Measurements from ENCODE around the gene TEX44.

Gene TEX44

GRCh38 chr2:231617059-231617926, 24.6 kb downstream of the TEX44 start:
- no peak for DNase-seq (ENCODE audit: low read depth, low spot score)
- no peaks in the 10 kb centered on the region for H3K36me3 ChIP-seq (ENCODE audit: control insufficient read depth, insufficient read depth, low read length)
- H3K4me3 ChIP-seq (ENCODE audit: low read length), result no peak overlapping the region
- H3K9me3 ChIP-seq (ENCODE audit: control insufficient read depth, insufficient read depth, low read length), result no peaks in the 10 kb centered on the region
- peaks cover 19% of the 10 kb centered on the region for H3K4me1 ChIP-seq (ENCODE audit: control insufficient read depth, insufficient read depth, low read length)
- no CpG with 5 or more reads among the region's 13 CpGs for WGBS (ENCODE audit: insufficient coverage, insufficient read length)
- no peaks in the 10 kb centered on the region for H3K27me3 ChIP-seq (ENCODE audit: control insufficient read depth, insufficient read depth, low read length)
- no peak overlapping the region for H3K27ac ChIP-seq (ENCODE audit: low read length)

DNA sequence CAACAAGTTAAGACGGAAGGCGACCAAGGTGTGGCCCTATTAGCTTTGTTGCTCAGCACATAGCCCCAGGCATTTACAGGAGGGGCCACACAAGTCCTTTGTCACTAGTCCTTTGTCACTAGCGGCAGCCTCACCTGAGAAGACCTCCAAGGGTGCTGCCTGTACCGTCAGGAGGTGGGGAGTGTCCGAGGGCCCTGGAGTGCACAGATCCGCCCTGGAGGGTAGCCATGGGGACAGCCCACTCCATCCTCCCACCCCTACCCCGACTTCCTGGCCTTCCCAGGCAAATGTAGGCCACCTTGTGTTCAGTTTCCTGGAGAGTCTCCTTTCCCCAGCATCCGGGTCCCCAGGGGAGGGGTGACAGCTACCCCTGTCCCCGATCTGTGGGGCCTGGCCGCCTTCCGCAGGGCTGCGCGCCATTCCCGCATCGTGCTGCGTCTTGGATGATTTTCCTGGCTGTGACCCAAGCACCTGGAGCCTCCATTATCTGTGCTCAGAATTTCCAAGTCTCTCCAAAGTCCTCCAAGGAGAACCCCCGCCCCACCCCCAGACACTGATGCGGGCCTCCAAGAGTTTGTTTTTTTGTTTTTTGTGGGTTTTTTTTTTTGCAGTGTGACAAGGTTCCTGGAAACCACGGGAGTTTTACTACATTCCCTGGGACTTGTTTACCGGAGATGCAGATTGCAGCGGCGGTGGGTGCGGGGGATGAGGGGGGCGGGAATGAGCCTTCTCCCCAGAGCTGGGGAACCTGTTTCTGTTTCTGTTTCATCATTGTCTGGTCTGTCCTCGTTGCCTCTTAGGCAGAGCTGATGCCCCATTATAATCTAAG, 28.6 kb downstream of the TEX44 start:
- no peak overlapping the region for H3K4me3 ChIP-seq (ENCODE audit: low read length)
- no CpG with 5 or more reads among the region's 25 CpGs for WGBS (ENCODE audit: insufficient coverage, insufficient read length)
- H3K27me3 ChIP-seq (ENCODE audit: control insufficient read depth, insufficient read depth, low read length), result no peaks in the 10 kb centered on the region
- no peaks in the 10 kb centered on the region for H3K36me3 ChIP-seq (ENCODE audit: control insufficient read depth, insufficient read depth, low read length)
- H3K9me3 ChIP-seq (ENCODE audit: control insufficient read depth, insufficient read depth, low read length), result no peaks in the 10 kb centered on the region
- no peak for DNase-seq (ENCODE audit: low read depth, low spot score)
- no peak overlapping the region for H3K27ac ChIP-seq (ENCODE audit: low read length)
- H3K4me1 ChIP-seq (ENCODE audit: control insufficient read depth, insufficient read depth, low read length), result peaks cover 5% of the 10 kb centered on the region; the same call in 1 of the 2 replicates

GRCh38 chr2:231622963-231623362, 30.3 kb downstream of the TEX44 start:
- Histone ChIP-seq H3K9me3 (ENCODE audit: control insufficient read depth, insufficient read depth, low read length) (no peaks in the 10 kb centered on the region), H3K27me3 (ENCODE audit: control insufficient read depth, insufficient read depth, low read length) (no peaks in the 10 kb centered on the region), H3K4me3 (ENCODE audit: low read length) (no peak overlapping the region), H3K27ac (ENCODE audit: low read length) (no peak overlapping the region), H3K4me1 (ENCODE audit: control insufficient read depth, insufficient read depth, low read length) (peaks cover 5% of the 10 kb centered on the region; the same call in 1 of the 2 replicates), H3K36me3 (ENCODE audit: control insufficient read depth, insufficient read depth, low read length) (no peaks in the 10 kb centered on the region)
- DNase-seq (ENCODE audit: low read depth, low spot score), result no peak
- whole genome bisulfite sequencing (ENCODE audit: insufficient coverage, insufficient read length), result no CpG with 5 or more reads among the region's 10 CpGs

DNA sequence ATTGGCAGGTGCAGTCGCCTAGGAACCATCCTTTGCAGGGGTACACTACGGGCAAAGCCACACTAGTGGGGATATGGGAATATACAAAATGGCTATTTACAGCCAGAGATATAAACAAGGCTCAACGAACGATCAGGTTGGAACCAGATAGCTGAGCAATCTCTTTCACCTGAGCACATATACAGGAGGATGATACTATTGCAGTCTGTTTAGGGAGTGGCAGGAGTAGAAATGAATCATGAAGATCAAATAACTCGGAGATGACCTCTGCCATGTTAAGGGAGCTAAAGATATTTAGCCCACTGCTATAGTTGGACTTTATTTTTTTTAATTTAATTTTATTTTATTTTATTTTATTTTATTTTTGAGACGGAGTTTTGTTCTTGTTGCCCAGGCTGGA, 33.8 kb downstream of the TEX44 start:
- no CpG with 5 or more reads among the region's 6 CpGs for WGBS (ENCODE audit: insufficient coverage, insufficient read length)
- H3K9me3 ChIP-seq (ENCODE audit: control insufficient read depth, insufficient read depth, low read length), result no peaks in the 10 kb centered on the region
- no peaks in the 10 kb centered on the region for H3K27me3 ChIP-seq (ENCODE audit: control insufficient read depth, insufficient read depth, low read length)
- H3K36me3 ChIP-seq (ENCODE audit: control insufficient read depth, insufficient read depth, low read length), result no peaks in the 10 kb centered on the region
- H3K4me1 ChIP-seq (ENCODE audit: control insufficient read depth, insufficient read depth, low read length), result no peaks in the 10 kb centered on the region
- no peak for DNase-seq (ENCODE audit: low read depth, low spot score)
- H3K27ac ChIP-seq (ENCODE audit: low read length), result no peak overlapping the region
- no peak overlapping the region for H3K4me3 ChIP-seq (ENCODE audit: low read length)

DNA sequence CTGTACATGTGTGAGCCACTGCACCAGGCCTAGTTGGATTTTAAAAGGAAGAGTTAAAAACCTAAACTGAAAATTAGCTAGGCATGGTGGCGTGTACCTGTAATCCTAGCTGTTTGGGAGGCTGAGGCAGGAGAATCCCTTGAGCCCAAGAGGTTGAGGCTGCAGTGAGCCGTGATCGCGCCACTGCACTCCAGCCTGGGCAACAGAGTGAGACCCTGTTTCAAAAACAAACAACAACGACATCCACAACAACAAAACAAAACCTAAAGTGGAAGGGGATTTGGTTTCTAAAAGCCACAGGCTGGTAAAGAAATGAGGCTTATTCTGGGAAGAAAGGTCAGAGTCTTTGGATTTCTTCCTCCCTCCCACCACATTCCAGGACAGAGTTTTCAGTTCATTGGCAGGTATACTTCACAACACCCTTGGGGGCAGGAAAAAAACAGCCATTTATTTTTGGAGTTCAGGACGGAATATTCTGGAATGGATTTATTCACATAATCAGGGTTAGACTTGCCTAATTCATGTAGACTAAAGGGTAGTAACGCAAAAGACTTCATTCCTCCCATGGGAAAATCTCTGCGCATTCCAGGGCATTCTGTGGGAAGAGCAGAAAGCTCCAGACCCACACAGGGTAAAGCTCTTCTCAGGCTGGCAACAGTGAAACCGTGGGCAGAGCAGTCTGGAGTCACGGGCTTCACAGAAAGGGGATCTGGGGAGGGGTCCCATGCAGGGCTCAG, 34.9 kb downstream of the TEX44 start:
- H3K9me3 ChIP-seq (ENCODE audit: control insufficient read depth, insufficient read depth, low read length), result no peaks in the 10 kb centered on the region
- H3K27me3 ChIP-seq (ENCODE audit: control insufficient read depth, insufficient read depth, low read length), result no peaks in the 10 kb centered on the region
- H3K4me1 ChIP-seq (ENCODE audit: control insufficient read depth, insufficient read depth, low read length), result no peaks in the 10 kb centered on the region
- WGBS (ENCODE audit: insufficient coverage, insufficient read length), result no CpG with 5 or more reads among the region's 10 CpGs
- H3K36me3 ChIP-seq (ENCODE audit: control insufficient read depth, insufficient read depth, low read length), result no peaks in the 10 kb centered on the region
- no peak overlapping the region for H3K27ac ChIP-seq (ENCODE audit: low read length)
- no peak for DNase-seq (ENCODE audit: low read depth, low spot score)
- H3K4me3 ChIP-seq (ENCODE audit: low read length), result no peak overlapping the region

- H3K36me3 ChIP-seq (ENCODE audit: control insufficient read depth, insufficient read depth, low read length), result no peaks in the 10 kb centered on the region
- DNase-seq (ENCODE audit: low read depth, low spot score), result no peak
- no peak overlapping the region for H3K27ac ChIP-seq (ENCODE audit: low read length)
Observed at GRCh38 chr2:231632559-231633142, 40.0 kb downstream of the TEX44 start.

DNA sequence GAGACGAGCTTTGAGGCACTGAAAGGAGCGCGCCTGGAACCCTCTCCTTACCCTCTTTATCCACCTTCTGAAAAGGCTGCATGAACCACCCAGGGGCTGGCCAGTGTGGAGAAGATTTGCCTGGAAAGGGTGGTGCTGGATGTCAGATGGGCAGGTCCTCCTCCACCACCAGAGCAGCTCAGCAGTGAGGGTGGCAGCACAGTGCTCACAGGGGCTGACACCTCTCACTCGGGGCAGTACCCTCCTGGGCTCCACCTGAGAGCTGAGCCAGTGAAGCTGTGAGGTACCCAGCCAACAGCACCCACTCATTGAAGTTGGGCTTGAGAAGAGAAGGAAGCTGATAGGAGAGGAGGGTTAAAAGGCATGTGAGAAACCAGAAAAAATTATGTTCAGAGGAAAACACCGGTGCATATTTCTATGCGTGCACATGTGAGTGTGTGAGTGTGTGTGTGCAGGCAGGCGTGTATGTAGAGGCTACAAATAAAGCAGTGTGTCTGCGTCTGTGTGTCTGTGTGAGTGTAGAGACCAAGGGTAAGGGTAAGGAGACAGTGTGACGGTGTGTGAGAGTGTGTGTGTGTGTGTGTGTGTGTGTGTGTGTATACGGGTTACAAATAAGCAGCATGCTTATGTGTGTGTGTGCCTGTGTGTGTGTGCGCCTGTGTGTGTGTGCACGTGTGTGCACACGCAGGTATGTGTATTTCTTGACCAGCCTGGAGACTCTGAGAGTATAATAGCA, 40.7 kb downstream of the TEX44 start:
- DNase-seq (ENCODE audit: low read depth, low spot score), result no peak
- WGBS (ENCODE audit: insufficient coverage, insufficient read length), result no CpG with 5 or more reads among the region's 13 CpGs
- no peak overlapping the region for H3K27ac ChIP-seq (ENCODE audit: low read length)
- no peak overlapping the region for H3K4me3 ChIP-seq (ENCODE audit: low read length)
- H3K27me3 ChIP-seq (ENCODE audit: control insufficient read depth, insufficient read depth, low read length), result no peaks in the 10 kb centered on the region
- no peaks in the 10 kb centered on the region for H3K4me1 ChIP-seq (ENCODE audit: control insufficient read depth, insufficient read depth, low read length)
- H3K9me3 ChIP-seq (ENCODE audit: control insufficient read depth, insufficient read depth, low read length), result no peaks in the 10 kb centered on the region
- no peaks in the 10 kb centered on the region for H3K36me3 ChIP-seq (ENCODE audit: control insufficient read depth, insufficient read depth, low read length)

More at GRCh38 chr2:231632559-231633142, 40.0 kb downstream of the TEX44 start:
- Histone ChIP-seq H3K4me3 (ENCODE audit: low read length) (no peak overlapping the region), H3K27me3 (ENCODE audit: control insufficient read depth, insufficient read depth, low read length) (no peaks in the 10 kb centered on the region), H3K4me1 (ENCODE audit: control insufficient read depth, insufficient read depth, low read length) (no peaks in the 10 kb centered on the region), H3K9me3 (ENCODE audit: control insufficient read depth, insufficient read depth, low read length) (no peaks in the 10 kb centered on the region)
- no CpG with 5 or more reads among the region's 14 CpGs for WGBS (ENCODE audit: insufficient coverage, insufficient read length)

GRCh38 chr2:231634412-231634811, 41.7 kb downstream of the TEX44 start:
- Histone ChIP-seq H3K4me1 (ENCODE audit: control insufficient read depth, insufficient read depth, low read length) (no peaks in the 10 kb centered on the region), H3K36me3 (ENCODE audit: control insufficient read depth, insufficient read depth, low read length) (no peaks in the 10 kb centered on the region), H3K27ac (ENCODE audit: low read length) (no peak overlapping the region), H3K27me3 (ENCODE audit: control insufficient read depth, insufficient read depth, low read length) (no peaks in the 10 kb centered on the region), H3K4me3 (ENCODE audit: low read length) (no peak overlapping the region), H3K9me3 (ENCODE audit: control insufficient read depth, insufficient read depth, low read length) (no peaks in the 10 kb centered on the region)
- WGBS (ENCODE audit: insufficient coverage, insufficient read length), result no CpG with 5 or more reads among the region's 2 CpGs
- no peak for DNase-seq (ENCODE audit: low read depth, low spot score)

- no CpG with 5 or more reads among the region's 8 CpGs for WGBS (ENCODE audit: insufficient coverage, insufficient read length)
- no peak overlapping the region for H3K4me3 ChIP-seq (ENCODE audit: low read length)
- H3K27me3 ChIP-seq (ENCODE audit: control insufficient read depth, insufficient read depth, low read length), result no peaks in the 10 kb centered on the region
- H3K36me3 ChIP-seq (ENCODE audit: control insufficient read depth, insufficient read depth, low read length), result no peaks in the 10 kb centered on the region
- H3K4me1 ChIP-seq (ENCODE audit: control insufficient read depth, insufficient read depth, low read length), result no peaks in the 10 kb centered on the region
- DNase-seq (ENCODE audit: low read depth, low spot score), result no peak
- no peaks in the 10 kb centered on the region for H3K9me3 ChIP-seq (ENCODE audit: control insufficient read depth, insufficient read depth, low read length)
- H3K27ac ChIP-seq (ENCODE audit: low read length), result no peak overlapping the region
Observed at GRCh38 chr2:231634951-231635875, 42.5 kb downstream of the TEX44 start.

Measured in iPS DF 6.9 (cell line).